Activated gamma-delta T cell treated with anti-CD3 and anti-CD28 coated beads, Interleukin-2, amount 50 U/mL, for 16 hours (primary cell): ENCODE results near the gene UNC13C.
"Not testable (repeated sequence)": the region's sequence is repeated elsewhere in the genome, so short reads cannot be mapped to it uniquely, and the experiment has no call there.

ENCODE experiments used
- DNase-seq: peaks from one replicate; pipeline ENCODE4 v3.0.0-alpha.2; 2020; ENCODE audit warnings: low read depth

The UNC13C gene

GRCh38 chr15:54304321-54304720, 326.1 kb downstream of the UNC13C start:
- DNase-seq = no peak

GRCh38 chr15:54305138-54305537, 326.9 kb downstream of the UNC13C start:
- no peak for DNase-seq

- no peak for DNase-seq
Observed at GRCh38 chr15:54307252-54307902, 329.1 kb downstream of the UNC13C start.

GRCh38 chr15:54307926-54308325, 329.7 kb downstream of the UNC13C start:
- no peak for DNase-seq

GRCh38 chr15:54312528-54312927, 334.3 kb downstream of the UNC13C start:
- no peak for DNase-seq

- DNase-seq = no peak
Observed at GRCh38 chr15:54321426-54321825, 343.2 kb downstream of the UNC13C start.

GRCh38 chr15:54322341-54322740, 344.1 kb downstream of the UNC13C start:
- DNase-seq = no peak

GRCh38 chr15:54345301-54345700, 367.1 kb downstream of the UNC13C start:
- DNase-seq = no peak

GRCh38 chr15:54345827-54346226, 367.6 kb downstream of the UNC13C start:
- DNase-seq = no peak

- DNase-seq = no peak
Observed at GRCh38 chr15:54347082-54347827, 369.0 kb downstream of the UNC13C start.

GRCh38 chr15:54353726-54354125, 375.5 kb downstream of the UNC13C start:
- DNase-seq = no peak

GRCh38 chr15:54354341-54354740, 376.1 kb downstream of the UNC13C start:
- DNase-seq = no peak

- no peak for DNase-seq
Observed at GRCh38 chr15:54364961-54365360, 386.7 kb downstream of the UNC13C start.

GRCh38 chr15:54373332-54373731, 395.1 kb downstream of the UNC13C start:
- DNase-seq = no peak

- no peak for DNase-seq
Observed at GRCh38 chr15:54374184-54374952, 396.1 kb downstream of the UNC13C start.

- no peak for DNase-seq
Observed at GRCh38 chr15:54387799-54388198, 409.6 kb downstream of the UNC13C start.

GRCh38 chr15:54388746-54389145, 410.5 kb downstream of the UNC13C start:
- DNase-seq = no peak

- DNase-seq = no peak
Observed at GRCh38 chr15:54410481-54410880, 432.2 kb downstream of the UNC13C start.

GRCh38 chr15:54424171-54424570, 445.9 kb downstream of the UNC13C start:
- DNase-seq = no peak

GRCh38 chr15:54428596-54428995, 450.4 kb downstream of the UNC13C start:
- DNase-seq = no peak

GRCh38 chr15:54450288-54450687, 472.0 kb downstream of the UNC13C start:
- DNase-seq = not testable (repeated sequence)

GRCh38 chr15:54456413-54456812, 478.2 kb downstream of the UNC13C start:
- no peak for DNase-seq

- no peak for DNase-seq
Observed at GRCh38 chr15:54462511-54462913, 484.3 kb downstream of the UNC13C start.
